ES-I3 (cell line): ENCODE measurements around the gene APBA1.

Source experiments
- H3K36me3 ChIP-seq: 2 replicates; pipeline ENCODE4 v1.6.1; 2013; ENCODE audit warnings: mild to moderate bottlenecking, low read length, control low read depth, moderate library complexity; ENCODE audit not compliant: insufficient read depth
- H3K4me1 ChIP-seq: 2 replicates; pipeline ENCODE4 v1.6.1; 2013; ENCODE audit warnings: mild to moderate bottlenecking, control low read depth, low read length; ENCODE audit not compliant: insufficient read depth
- H3K9ac ChIP-seq: 2 replicates; pipeline ENCODE4 v1.6.1; 2013; ENCODE audit warnings: low read depth, mild to moderate bottlenecking, low read length, moderate library complexity
- H3K9me3 ChIP-seq: 2 replicates; pipeline ENCODE4 v1.6.1; 2013; ENCODE audit warnings: mild to moderate bottlenecking, low read length, moderate library complexity; ENCODE audit not compliant: control insufficient read depth, insufficient read depth

The APBA1 gene

DNA sequence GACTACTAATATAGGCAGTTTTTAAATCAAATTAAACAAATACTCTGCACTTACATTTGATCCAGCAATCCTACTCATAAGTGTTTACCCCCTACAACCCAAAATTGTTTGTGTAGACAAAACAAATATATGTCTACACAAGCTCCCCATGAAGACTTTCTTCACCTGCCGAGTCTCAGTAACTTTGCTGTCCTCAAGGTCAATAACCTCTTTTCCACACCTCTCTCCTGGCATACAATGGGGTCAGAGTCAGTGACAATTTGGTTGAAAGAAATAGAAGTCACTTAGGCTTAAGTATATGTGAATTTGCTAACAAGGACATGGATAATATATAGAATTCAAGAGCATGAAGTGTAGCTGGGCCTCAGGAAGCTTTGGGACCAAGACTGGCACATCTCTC is 29.1 kb downstream of the APBA1 start:
- Histone ChIP-seq H3K9ac (no peak overlapping the region), H3K36me3 (no peaks in the 10 kb centered on the region), H3K9me3 (no peaks in the 10 kb centered on the region), H3K4me1 (no peaks in the 10 kb centered on the region; the same call in 1 of the 2 replicates)

DNA sequence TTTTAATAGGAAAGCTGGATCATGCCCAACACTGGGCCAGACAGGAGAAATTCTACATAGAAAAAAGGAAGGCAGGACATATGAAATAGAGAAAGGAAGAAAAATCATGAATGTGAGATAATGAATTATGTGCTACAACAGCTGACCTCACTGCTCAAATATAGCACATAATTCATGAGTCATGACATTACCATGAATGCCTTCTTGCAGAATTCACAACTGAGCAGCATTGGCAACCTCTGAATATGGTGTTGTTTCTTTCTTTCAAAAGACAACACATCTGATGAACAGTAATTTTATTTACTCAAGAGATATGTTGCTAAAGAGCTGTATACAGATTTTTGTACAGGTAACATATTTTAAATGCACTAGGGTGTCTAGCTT is 34.4 kb downstream of the APBA1 start:
- Histone ChIP-seq H3K4me1 (no peaks in the 10 kb centered on the region), H3K36me3 (no peaks in the 10 kb centered on the region), H3K9me3 (no peaks in the 10 kb centered on the region), H3K9ac (no peak overlapping the region)

DNA sequence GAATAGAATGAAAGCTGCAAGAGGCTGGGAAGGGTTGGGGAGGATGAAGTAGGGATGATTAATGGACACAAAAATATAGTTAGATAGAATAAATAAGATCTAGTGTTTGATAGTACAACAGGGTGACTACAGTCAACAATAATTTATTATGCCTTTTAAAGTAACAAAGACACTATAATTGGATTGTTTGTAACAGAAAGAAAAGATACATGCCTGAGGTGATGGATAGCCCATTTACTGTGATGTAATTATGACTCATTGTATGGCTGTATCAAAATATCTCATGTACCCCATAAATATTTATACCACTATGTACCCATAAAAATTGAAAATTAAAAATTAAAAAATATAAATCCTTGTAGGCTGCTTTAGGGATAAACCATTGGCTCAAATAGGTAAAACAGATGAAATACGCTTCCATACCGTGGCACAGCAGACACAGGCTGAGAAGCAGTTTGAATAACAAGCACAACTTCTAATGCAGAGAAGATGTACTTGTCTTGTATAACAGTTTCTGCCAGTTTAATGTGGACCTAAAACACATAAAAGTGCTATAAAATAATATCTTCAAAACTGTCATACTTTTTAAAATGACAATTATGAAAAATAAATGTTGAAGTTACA is 34.9 kb downstream of the APBA1 start:
- no peaks in the 10 kb centered on the region for H3K4me1 ChIP-seq
- H3K9ac ChIP-seq, result no peak overlapping the region
- no peaks in the 10 kb centered on the region for H3K9me3 ChIP-seq
- no peaks in the 10 kb centered on the region for H3K36me3 ChIP-seq

DNA sequence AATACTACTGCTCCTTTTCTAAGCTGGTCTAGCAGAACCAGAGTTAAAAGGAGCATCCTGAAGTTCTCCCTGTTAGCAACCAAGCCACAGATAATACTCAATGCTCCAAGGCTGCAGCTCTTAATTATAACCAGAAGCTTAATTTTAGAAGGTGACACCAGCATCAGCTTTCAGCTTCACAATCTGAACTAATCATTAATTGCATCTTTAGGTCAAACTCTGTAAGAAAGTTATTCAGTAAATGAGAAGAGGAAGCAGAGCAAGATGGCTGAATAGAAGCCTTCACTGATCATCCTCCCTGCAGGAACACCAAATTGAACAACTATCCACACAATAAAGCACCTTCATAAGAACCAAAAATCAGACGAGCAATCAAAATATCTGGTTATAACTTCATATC is 38.5 kb downstream of the APBA1 start:
- H3K4me1 ChIP-seq, result no peaks in the 10 kb centered on the region
- H3K36me3 ChIP-seq, result no peaks in the 10 kb centered on the region
- H3K9ac ChIP-seq, result no peak overlapping the region
- no peaks in the 10 kb centered on the region for H3K9me3 ChIP-seq

DNA sequence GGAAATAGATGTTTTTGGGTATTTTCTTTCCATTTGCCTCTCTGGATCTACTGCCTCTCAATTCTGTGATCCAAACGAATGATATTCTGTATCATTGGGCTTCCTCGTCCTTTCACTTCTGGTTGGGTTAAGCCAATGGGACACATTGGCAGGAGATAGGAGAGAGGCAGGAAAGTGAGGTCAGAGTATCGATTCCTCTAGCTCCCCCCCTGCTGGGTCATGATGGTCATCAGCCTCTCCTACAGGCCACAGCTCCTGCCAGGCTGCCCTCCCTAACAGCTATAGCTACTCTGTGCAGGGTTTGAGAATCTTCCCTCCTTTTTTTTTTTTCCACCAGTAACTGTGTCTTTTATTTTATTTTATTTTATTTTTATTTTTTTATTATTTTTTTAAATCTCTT is 39.4 kb downstream of the APBA1 start:
- H3K4me1 ChIP-seq, result no peaks in the 10 kb centered on the region
- H3K36me3 ChIP-seq, result no peaks in the 10 kb centered on the region

DNA sequence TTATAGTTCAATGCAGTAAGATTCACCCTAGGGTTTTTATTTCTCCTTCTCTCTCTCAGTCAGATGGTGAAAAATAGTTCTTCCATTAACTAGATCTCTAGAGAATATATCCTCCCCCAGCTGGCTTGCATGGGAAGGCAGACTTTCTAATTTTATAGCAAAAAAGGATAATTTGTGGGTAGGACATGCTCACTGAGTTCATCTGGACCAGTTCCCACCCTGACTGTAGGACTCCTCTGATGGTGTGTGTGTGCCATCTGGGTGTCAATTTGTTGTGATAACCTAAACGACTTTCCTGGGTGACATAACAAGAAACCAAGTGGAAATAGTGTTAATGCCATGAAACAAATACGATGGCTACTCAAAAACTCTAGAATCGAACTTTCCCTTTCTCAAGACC is 44.9 kb downstream of the APBA1 start:
- no peak overlapping the region for H3K9ac ChIP-seq
- H3K4me1 ChIP-seq, result no peaks in the 10 kb centered on the region
- H3K9me3 ChIP-seq, result no peaks in the 10 kb centered on the region
- no peaks in the 10 kb centered on the region for H3K36me3 ChIP-seq

More for the DNA sequence above, 39.4 kb downstream of the APBA1 start:
- H3K9me3 ChIP-seq, result no peaks in the 10 kb centered on the region
- no peak overlapping the region for H3K9ac ChIP-seq

DNA sequence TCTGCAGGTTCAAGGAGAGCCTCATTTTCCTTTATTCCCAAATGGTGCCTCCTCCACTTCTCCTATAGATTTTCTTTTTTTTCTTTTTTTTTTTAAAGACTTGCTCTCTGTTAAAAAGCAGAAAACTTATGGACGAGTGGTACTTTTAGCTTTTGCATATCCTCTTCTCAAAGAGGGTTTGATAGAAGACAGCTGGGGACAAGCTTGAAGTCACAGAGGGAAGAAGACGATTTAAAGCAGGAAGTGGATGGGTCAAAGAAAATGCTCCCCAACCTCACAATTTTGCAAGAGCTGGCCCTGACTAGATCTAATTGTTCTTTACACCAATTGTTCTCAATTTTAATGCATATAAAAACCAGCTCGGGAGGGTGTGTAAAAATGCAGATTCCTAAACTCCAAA is 48.9 kb downstream of the APBA1 start:
- Histone ChIP-seq H3K36me3 (no peaks in the 10 kb centered on the region), H3K9me3 (no peaks in the 10 kb centered on the region), H3K4me1 (no peaks in the 10 kb centered on the region), H3K9ac (no peak overlapping the region)

DNA sequence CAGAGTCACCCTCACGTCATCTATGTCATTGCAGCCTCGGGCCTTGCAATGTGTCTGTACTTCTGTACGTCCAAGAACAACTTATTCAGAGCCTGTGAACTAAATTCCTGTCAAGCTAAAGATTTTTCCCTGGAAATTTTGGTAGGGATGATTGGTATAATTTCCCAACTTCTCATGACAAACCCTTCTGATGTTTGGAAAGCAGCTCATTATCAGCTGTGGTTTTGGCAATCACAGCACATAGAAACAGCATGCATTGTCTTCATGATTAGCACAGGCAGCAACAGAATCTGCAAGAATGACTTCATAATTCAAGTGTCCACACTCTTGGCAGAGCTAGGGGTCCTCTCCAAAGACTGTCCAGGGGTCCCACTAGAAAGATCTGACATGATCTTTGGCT is 49.5 kb downstream of the APBA1 start:
- Histone ChIP-seq H3K9ac (no peak overlapping the region), H3K9me3 (no peaks in the 10 kb centered on the region), H3K4me1 (no peaks in the 10 kb centered on the region), H3K36me3 (no peaks in the 10 kb centered on the region)

DNA sequence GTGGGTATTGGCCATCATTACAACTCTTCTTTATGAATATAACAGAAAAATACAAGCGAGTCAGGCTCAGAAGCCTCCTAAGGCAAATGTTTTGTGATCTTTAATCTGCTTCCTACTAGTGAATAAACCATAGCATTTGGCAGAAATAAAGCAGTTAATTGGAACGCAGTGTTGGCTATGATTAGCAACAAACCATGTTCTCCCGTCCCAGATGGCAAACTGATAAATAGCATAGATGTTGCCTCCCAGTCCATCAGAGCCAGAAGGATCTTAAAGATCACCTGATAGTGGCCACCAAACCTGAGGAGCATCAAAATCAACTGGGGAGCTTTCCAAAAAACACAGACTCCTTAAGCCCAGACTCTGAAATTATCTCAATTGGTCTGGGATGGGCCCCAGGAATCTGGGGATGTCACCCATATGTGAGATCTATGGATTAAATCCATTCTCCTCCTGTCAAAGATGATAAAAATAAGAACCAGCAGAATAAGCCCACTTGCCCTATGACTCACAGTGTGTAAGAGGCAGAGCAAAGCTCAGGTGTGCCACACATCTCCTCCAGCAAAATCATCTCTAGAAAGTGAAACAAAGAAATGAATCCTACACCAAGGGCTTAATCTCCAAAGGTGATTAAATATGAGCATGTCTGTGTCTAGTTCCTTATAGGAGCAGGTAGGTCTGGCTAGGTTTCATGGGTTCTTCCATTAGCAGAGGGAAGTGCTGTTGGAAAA is 50.3 kb downstream of the APBA1 start:
- Histone ChIP-seq H3K4me1 (no peaks in the 10 kb centered on the region; the same call in 1 of the 2 replicates), H3K9me3 (no peaks in the 10 kb centered on the region), H3K36me3 (no peaks in the 10 kb centered on the region), H3K9ac (no peak overlapping the region)

DNA sequence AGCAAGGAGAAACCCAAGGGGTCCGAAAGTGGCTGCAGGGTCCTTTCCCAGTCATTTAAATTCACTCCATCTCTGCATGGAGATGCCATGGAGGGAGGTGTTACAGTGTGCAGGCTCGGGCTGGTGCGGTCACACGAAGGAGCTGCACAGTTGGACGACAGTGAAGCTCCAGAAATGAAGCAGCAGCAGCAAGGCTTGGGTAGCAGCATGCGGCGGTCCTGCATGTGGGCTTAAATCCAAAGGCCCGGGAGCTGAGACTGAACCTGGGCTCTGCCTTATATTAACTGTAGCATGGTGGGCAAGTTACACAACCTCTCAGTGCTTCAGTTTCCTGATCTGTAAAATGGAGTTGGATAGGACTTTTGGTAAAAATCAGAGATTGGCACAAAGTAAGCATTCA is 51.4 kb downstream of the APBA1 start:
- Histone ChIP-seq H3K9me3 (no peaks in the 10 kb centered on the region), H3K4me1 (no peaks in the 10 kb centered on the region; the same call in 1 of the 2 replicates), H3K9ac (no peak overlapping the region), H3K36me3 (no peaks in the 10 kb centered on the region)

DNA sequence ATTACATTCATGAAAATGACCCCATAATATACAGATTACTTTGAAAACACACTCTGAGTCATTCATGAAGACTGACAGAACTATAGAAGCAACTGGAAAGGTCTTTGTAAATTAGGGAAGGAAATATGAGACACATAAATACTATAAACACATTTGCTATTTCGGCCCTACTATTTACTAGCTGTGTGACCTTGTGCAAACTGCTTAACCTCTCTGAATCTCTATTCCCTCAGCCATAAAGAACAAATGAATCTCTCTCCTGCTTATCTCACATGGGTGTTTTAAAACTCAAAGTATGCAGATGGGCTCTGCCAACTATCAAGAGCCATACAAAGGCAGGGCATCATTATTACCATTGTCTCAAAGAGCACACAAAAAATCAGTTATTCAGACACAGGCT is 52.9 kb downstream of the APBA1 start:
- H3K9me3 ChIP-seq, result no peaks in the 10 kb centered on the region
- H3K4me1 ChIP-seq, result no peaks in the 10 kb centered on the region; the same call in 1 of the 2 replicates
- H3K36me3 ChIP-seq, result no peaks in the 10 kb centered on the region
- no peak overlapping the region for H3K9ac ChIP-seq

DNA sequence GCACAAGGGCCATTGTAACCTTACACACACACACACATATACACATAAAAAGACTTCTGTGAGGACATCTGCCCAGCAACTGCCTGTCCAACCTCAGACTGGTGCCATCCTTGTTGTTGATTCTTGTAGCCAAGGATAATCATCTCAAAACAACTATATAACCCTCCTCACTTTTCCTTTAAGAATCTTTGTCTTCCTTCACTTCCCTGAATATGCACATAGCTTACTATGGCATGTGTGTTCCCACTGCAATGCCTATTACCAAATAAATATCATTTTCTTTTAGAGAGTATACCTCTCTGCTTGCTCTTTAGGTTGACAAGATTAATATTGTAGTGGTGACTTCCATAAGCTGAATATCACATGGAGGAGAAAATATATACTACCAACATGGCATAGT is 55.2 kb downstream of the APBA1 start:
- Histone ChIP-seq H3K36me3 (no peaks in the 10 kb centered on the region), H3K4me1 (no peaks in the 10 kb centered on the region; the same call in 1 of the 2 replicates), H3K9me3 (no peaks in the 10 kb centered on the region), H3K9ac (no peak overlapping the region)

DNA sequence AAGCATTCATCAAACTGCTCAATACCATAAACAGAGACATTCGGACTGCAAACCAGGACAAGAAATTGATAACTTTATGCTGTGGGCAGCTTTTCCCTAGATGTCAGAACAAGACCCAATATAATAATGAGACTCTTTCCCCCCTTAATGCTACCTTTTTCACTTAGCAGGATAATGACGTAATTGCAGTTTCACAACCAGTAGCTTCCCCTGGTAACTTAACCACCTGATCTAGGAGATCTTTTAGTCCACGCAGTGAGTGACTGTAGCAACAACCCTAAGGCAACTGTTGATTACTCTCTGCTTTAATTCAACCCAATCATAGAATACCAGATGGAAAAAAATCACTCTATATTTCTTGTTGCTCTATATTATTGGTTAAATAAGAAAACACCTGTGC is 56.3 kb downstream of the APBA1 start:
- peaks cover 7% of the 10 kb centered on the region; the same call in 1 of the 2 replicates for H3K4me1 ChIP-seq
- H3K36me3 ChIP-seq, result no peaks in the 10 kb centered on the region
- no peaks in the 10 kb centered on the region for H3K9me3 ChIP-seq
- no peak overlapping the region for H3K9ac ChIP-seq

DNA sequence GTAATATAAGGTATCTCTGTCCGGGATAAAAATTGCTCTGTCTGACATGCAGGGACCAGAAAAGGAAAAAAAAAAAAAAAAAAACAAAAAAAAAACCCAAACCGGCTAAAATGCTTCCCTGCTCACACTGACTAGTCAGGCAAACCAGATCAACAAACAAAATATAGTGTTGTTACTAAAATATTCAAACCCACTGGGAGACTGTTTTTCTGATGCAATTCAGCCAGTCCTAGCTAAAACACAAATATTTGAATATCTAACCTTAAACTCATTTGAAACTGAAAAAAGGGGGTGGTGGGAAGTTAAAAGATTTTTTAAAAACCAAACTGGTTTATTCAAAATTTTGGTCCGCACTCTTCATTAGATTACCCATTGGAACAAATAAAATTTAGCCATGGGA is 61.0 kb downstream of the APBA1 start:
- Histone ChIP-seq H3K4me1 (peaks cover 13% of the 10 kb centered on the region; the same call in 1 of the 2 replicates), H3K9me3 (no peaks in the 10 kb centered on the region), H3K9ac (no peak overlapping the region), H3K36me3 (no peaks in the 10 kb centered on the region)

DNA sequence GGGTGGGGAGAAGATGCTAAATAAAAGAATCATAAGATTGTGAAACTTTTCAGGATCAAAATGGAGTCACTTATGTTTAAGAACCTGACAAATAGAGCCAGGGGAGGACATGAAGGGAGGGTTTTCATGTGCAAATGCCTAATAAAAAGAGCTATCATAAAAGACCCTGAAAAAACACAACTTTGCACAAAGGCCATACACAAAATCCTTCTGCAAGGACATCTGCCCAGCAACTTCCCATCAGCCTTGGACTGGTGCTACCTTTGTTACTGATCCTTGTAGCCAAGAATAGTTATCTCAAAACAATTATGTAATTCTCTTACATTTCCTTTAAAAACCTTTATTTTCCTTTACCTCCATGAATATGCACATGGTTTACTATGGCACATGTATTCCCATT is 63.0 kb downstream of the APBA1 start:
- Histone ChIP-seq H3K36me3 (no peaks in the 10 kb centered on the region), H3K4me1 (peaks cover 13% of the 10 kb centered on the region; the same call in 1 of the 2 replicates), H3K9ac (no peak overlapping the region), H3K9me3 (no peaks in the 10 kb centered on the region)
